IPS-18c (cell line): ENCODE data around the gene GM2A.
"Not testable (repeated sequence)": the region's sequence is repeated elsewhere in the genome, so short reads cannot be mapped to it uniquely, and the experiment has no call there.

Experiments
- H3K4me3 ChIP-seq: 2 replicates; pipeline ENCODE4 v1.7.0; 2013; ENCODE audit warnings: low read depth, mild to moderate bottlenecking, low read length, moderate library complexity; ENCODE audit not compliant: insufficient read depth
- H3K9me3 ChIP-seq: one replicate; pipeline ENCODE4 v1.6.1; 2013; ENCODE audit warnings: mild to moderate bottlenecking, low read length, moderate library complexity; ENCODE audit not compliant: control insufficient read depth, insufficient read depth

Gene GM2A

GRCh38 chr5:151240924-151241635 is 11.9 kb upstream of the GM2A start:
- no peak overlapping the region for H3K4me3 ChIP-seq

DNA sequence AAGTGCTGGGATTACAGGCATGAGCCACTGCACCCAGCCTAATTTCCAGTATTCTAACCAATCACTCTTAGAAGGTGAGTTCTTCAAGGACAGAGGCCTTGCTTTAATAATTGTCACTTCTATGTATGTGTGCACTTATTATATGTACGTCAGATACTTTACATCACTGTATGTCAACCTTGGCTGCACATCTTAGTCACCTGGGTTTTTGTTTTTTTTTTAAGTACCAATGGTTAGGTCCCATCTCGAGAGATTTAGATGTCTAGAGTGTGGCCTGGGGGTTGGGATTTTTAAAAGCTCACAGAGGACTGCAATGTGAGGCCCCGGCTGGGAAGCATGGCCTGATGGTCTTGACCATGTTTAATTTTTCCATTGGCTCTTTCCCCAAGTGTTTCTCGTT is 9.9 kb upstream of the GM2A start:
- H3K4me3 ChIP-seq: no peak overlapping the region
- no peaks in the 10 kb centered on the region for H3K9me3 ChIP-seq

More at GRCh38 chr5:151240924-151241635, 11.9 kb upstream of the GM2A start:
- H3K9me3 ChIP-seq: no peaks in the 10 kb centered on the region

- no peaks in the 10 kb centered on the region for H3K9me3 ChIP-seq
- no peak overlapping the region for H3K4me3 ChIP-seq
Measured at GRCh38 chr5:151243564-151243963, 9.4 kb upstream of the GM2A start.

GRCh38 chr5:151244206-151244605 is 8.8 kb upstream of the GM2A start:
- Histone ChIP-seq H3K4me3 (no peak overlapping the region), H3K9me3 (no peaks in the 10 kb centered on the region)

- Histone ChIP-seq H3K9me3 (no peaks in the 10 kb centered on the region), H3K4me3 (no peak overlapping the region)
Measured at GRCh38 chr5:151245680-151246219, 7.2 kb upstream of the GM2A start.

GRCh38 chr5:151248651-151249050 is 4.3 kb upstream of the GM2A start:
- no peak overlapping the region for H3K4me3 ChIP-seq
- H3K9me3 ChIP-seq: no peaks in the 10 kb centered on the region

DNA sequence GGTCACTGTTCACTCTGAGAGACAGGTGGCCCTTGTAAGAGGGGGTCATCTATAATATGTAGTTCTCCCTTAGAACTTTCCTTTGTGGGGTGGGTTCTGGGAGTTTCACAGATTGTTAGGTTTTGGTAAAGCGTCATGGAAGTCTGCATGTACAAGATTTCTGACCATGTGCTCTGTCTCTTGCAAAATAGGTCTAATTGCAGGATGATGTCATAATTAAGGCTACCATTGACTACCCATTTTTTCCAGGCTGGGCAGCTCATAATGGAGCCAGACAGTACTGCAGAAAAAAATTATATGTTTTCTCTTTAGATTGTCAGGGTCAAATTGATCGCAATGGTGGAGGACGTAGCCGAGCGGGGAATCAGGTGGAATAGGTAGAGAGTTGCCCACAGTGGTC is 3.7 kb upstream of the GM2A start:
- Histone ChIP-seq H3K4me3 (no peak overlapping the region), H3K9me3 (no peaks in the 10 kb centered on the region)

DNA sequence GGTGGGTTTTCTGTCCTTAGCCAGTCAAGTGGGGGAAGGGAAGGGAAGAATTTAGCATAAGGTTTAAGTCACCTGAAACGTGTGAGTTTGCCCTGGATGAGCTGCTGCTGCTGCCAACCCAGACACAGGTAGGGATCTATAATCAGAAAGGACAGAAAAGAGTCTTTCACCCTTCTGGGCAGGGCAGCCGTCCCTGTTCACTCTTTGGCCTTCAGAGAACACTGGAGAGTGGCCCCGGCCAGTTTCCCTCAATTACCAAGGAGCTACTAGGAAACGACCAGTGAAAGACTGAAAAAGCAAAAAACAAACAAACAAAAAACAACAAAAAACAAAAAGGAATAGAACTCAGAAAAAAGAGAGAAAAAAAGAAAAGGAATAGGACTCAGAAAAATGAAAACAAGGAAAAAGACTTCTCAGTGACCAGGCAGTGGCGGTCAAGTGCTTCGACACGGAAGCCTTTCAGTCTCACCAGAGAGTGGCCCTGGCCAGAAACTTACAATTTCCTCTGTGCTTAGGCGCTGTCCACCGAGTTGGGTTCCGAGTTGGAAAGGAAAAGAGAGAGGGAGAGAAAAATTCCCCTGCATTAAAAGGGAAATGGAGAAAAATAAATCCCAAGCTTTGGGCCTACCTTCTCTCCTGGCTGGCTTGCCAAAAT is 2.5 kb upstream of the GM2A start:
- no peaks in the 10 kb centered on the region for H3K9me3 ChIP-seq
- no peak overlapping the region for H3K4me3 ChIP-seq

GRCh38 chr5:151251001-151251551 is 1.9 kb upstream of the GM2A start:
- no peaks in the 10 kb centered on the region for H3K9me3 ChIP-seq
- H3K4me3 ChIP-seq: no peak overlapping the region

DNA sequence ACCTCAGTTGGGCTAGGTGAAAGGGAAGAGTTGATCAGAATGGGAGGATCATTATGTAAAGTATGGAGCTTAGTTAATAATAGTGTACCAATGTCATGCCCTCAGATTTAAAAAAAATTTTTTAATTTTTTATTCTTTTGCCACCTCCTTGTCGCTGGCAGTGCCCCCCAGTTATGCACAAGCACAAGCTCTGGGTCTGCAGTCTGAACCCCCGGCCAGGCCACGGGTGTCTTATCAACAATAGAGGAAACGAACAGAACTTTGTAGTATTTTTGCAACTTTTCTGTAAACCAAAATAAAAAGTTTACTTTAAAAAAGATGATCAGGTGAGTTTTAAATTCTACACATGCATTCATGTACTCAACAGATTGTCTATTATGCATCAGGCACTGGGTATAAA is 1.4 kb upstream of the GM2A start:
- no peak overlapping the region for H3K4me3 ChIP-seq
- no peaks in the 10 kb centered on the region for H3K9me3 ChIP-seq

- no peaks in the 10 kb centered on the region for H3K9me3 ChIP-seq
- peak overlapping the region; percentile 64 for H3K4me3 ChIP-seq
Measured at GRCh38 chr5:151253605-151253950, 593 bp downstream of the GM2A start.

- H3K9me3 ChIP-seq: no peaks in the 10 kb centered on the region
- H3K4me3 ChIP-seq: no peak overlapping the region
Measured at GRCh38 chr5:151254556-151254955, 1.6 kb downstream of the GM2A start.

DNA sequence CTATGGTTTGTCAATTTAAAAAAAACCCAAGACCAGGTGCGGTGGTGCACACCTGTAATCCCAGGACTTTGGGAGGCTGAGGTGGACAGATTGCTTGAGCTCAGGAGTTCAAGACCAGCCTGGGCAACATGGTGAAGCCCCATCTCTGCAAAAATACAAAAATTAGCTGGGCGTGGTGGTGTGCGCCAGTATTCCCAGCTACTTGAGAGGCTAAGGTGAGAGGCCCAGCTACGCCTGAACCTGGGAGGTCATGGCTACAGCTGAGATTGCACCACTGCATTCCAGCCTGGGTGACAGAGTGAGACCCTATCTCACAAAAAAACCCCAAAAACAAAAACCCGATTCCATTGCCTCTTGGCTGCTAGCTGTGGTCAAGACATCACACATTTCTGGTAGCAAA is 2.0 kb downstream of the GM2A start:
- not testable (repeated sequence) for H3K4me3 ChIP-seq, H3K9me3 ChIP-seq

DNA sequence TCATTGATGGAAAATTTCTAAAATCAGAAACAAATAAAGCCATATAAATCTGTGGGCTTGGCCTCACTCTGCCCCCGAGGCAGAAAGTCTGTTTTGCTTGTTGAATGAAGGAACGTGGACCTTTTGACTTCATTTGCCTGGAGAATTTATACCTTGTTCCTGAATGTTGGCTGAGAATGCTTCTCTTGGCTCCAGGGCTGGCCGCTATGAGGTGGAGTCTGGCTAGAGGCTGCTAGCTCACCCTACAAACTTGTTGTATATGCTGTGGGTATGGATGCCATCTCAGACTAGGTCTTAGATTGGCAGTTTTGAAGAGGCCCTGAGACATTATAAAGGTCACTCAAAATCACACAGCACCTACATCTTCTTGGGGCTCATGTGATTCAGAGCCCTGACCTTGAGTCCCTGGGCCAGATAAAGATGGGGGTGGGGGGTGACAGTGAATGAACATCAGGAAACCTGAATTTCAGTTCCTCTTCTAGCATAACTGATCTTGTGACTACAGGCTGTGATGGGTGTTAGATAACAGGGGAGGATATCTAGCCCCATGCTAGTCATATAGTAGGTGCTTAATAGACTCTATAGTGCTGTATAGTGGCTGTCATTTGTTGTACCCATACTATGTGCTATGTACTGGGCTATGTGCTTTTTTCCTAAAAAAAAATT is 2.8 kb downstream of the GM2A start:
- H3K9me3 ChIP-seq: no peaks in the 10 kb centered on the region

DNA sequence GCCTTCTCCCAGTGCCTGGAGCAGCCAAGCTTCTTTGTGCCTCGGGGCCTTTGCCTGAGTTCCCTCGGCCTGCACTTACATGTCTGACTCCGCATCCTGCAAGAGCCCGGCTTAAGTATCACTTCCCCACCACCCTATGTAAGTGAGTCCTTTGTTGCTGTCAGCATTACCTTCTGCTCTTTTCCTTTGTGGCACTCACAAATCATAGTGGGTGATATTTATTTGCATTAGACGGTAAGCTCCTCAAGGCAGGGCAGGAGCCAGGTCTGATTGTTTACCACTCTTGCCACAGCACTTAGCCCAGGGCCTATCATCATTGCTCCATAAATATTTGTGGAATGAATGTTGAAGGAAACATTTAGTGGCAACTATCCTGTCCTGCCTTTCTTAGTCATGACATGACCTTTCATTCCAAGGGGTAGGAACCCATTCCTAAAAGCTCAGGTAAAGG is 4.8 kb downstream of the GM2A start:
- H3K9me3 ChIP-seq: no peaks in the 10 kb centered on the region
- no peak overlapping the region for H3K4me3 ChIP-seq

More for the DNA sequence above, 2.8 kb downstream of the GM2A start:
- H3K4me3 ChIP-seq: no peak overlapping the region; the same call in 1 of the 2 replicates

GRCh38 chr5:151258201-151258611 is 5.2 kb downstream of the GM2A start:
- Histone ChIP-seq H3K4me3 (no peak overlapping the region), H3K9me3 (no peaks in the 10 kb centered on the region)

GRCh38 chr5:151258816-151259215 is 5.8 kb downstream of the GM2A start:
- Histone ChIP-seq H3K4me3 (no peak overlapping the region), H3K9me3 (no peaks in the 10 kb centered on the region)

- Histone ChIP-seq H3K4me3 (no peak overlapping the region), H3K9me3 (no peaks in the 10 kb centered on the region)
Measured at GRCh38 chr5:151259931-151260330, 6.9 kb downstream of the GM2A start.
